Epithelial cell of proximal tubule (primary cell): Measurements from ENCODE around the gene GPR26. TPM values are rescaled to one million over a fixed set of nuclear protein-coding genes. Genes with fewer than 3 reads are reported as not detected.

Experiments
- DNase-seq: peaks from one replicate; pipeline ENCODE4 v3.0.0-alpha.2; 2011; ENCODE audit warnings: low read depth
- H3K4me3 ChIP-seq: 2 replicates; pipeline ENCODE4 v1.5.1; 2011; ENCODE audit warnings: low read depth, mild to moderate bottlenecking, low read length
- total RNA-seq: library from RNA; depleted of rRNA; stranded (reverse); fragments of >200 nt; gene quantifications from 2 replicates; pipeline ENCODE4 v1.2.3, GENCODE V29; 2015
- TF ChIP-seq, protein P1 (sequence below): conservative IDR thresholded peaks from 2 replicates; pipeline ENCODE4 v1.5.1; 2012; ENCODE audit warnings: low read depth, mild to moderate bottlenecking, low read length

GPR26 gene
- total RNA-seq, 1 donor from 2014 or later, result not detected

DNA sequence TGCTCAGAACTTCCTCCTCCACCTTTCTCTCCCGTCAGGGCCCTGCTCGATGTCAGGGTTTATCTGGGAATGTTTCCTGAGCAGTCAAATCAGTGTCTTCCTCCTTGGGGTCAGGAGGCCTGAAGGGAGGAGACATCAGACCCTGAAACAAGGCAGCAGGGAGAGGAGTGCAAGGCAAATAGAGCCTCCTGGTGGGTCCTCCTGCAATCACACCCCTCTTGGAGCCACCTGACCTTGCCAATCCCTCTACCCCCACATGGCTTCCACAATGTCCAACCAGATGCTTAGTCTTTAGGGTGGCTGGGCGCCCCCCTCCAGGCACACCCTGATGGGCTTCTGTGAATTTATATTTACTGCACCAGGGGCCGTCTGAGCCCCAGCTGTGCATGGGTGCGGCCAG, 12.2 kb downstream of the GPR26 start:
- TF ChIP-seq, protein P1, sequence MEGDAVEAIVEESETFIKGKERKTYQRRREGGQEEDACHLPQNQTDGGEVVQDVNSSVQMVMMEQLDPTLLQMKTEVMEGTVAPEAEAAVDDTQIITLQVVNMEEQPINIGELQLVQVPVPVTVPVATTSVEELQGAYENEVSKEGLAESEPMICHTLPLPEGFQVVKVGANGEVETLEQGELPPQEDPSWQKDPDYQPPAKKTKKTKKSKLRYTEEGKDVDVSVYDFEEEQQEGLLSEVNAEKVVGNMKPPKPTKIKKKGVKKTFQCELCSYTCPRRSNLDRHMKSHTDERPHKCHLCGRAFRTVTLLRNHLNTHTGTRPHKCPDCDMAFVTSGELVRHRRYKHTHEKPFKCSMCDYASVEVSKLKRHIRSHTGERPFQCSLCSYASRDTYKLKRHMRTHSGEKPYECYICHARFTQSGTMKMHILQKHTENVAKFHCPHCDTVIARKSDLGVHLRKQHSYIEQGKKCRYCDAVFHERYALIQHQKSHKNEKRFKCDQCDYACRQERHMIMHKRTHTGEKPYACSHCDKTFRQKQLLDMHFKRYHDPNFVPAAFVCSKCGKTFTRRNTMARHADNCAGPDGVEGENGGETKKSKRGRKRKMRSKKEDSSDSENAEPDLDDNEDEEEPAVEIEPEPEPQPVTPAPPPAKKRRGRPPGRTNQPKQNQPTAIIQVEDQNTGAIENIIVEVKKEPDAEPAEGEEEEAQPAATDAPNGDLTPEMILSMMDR, result no peak

DNA sequence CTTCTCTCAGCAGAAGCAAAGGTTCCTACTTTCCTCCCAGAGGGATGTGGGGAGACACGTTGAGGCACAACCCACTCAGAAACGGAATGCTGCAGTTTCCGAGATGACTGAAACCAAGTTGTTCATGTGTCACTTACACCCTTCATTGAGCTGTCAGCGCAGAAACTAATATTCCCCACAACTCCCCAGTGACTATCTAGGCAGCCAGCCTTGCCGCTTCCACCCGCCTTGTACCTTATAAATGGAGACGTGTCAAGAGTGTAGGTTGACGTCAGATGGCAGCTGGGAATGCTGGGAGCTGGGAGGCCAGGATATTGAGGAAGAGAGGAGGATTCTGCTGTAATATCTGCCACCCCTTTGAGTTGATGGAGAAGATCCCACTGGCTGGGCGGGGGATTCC, 15.1 kb downstream of the GPR26 start:
- no peak overlapping the region for H3K4me3 ChIP-seq
- TF ChIP-seq, protein P1, result no peak

More for the DNA sequence above, 12.2 kb downstream of the GPR26 start:
- no peak for DNase-seq
- H3K4me3 ChIP-seq, result no peak overlapping the region

DNA sequence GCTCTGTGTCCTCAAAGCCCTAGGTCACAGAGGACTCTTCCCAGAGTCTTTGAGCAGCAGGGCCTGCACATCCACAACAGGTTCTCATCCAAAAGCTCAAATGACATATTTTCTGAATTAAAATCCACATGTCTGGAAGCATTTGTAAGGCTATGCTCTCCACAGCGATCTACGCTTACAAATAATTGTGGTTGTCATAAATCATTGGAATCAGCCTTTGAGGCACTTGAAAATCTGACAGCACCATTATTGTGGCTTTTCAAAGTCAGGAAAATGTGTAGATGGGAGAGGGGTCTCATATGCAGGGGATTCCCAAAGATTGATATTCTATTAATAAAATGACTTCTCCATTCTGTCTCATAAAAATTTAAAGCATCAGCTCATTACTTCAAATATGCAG, 16.3 kb downstream of the GPR26 start:
- TF ChIP-seq, protein P1, result no peak
- no peak for DNase-seq
- no peak overlapping the region for H3K4me3 ChIP-seq

More for the DNA sequence above, 15.1 kb downstream of the GPR26 start:
- DNase-seq, result no peak

DNA sequence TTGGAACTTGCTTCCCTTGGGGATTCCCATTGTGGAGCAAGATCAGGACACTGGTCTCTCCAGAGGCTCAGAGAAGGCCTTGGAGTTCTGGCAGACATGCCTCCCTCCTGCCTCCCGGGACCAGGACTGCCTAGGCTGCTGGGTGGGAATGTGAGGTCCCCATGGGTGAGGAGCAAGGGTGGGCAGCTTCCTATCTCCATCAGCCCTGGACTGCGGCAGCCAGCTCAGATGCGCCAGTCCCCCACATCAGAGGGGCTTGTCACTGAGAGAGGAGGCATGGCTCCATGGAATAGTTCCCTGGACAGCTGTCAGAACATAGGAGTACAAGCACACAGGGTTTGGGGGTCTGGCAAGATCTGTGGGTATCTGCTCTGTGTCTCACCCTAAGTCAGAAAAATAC, 17.3 kb downstream of the GPR26 start:
- no peak overlapping the region for H3K4me3 ChIP-seq
- no peak for DNase-seq
- TF ChIP-seq, protein P1, result no peak

DNA sequence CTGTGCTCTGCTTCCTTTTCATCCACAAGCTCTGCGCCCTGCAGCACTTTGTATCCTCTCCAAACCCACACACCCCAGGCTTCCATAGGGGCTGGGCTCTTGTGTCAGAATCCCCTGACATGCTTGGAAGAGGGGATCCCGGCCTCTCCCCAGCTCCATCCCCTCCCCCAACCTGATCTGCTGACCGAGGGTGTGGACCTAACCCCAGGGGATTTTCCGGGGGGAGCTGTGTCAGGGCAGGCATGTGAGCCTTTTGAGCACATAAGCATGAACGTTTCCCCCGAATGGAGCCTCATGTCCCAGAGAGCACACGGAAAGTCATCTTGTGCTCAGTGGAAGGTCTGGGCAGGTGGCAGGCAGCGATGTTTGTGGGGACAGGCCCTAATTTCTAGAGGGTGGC, 17.7 kb downstream of the GPR26 start:
- DNase-seq, result no peak
- TF ChIP-seq, protein P1, result no peak
- no peak overlapping the region for H3K4me3 ChIP-seq

DNA sequence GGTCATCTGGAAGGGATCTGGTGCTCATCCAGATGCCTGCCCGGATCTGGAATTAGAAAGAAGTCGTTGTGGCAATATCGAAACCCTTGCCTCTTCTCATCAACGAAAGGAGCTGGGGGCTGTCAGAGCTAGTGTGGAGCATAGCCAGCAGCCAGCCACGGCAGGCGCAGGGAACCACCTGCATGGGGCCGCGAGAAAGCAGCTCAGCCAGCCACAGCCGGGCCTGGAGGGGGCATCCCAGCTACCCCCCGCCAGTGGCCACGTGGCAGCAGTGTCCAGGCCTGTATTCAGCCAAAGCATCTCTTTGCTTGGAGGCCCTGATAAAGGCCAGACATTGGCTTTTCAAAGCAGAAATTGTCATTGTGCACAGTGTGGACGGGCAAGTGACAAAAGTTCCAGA, 19.1 kb downstream of the GPR26 start:
- no peak overlapping the region for H3K4me3 ChIP-seq
- DNase-seq, result no peak
- TF ChIP-seq, protein P1, result no peak

DNA sequence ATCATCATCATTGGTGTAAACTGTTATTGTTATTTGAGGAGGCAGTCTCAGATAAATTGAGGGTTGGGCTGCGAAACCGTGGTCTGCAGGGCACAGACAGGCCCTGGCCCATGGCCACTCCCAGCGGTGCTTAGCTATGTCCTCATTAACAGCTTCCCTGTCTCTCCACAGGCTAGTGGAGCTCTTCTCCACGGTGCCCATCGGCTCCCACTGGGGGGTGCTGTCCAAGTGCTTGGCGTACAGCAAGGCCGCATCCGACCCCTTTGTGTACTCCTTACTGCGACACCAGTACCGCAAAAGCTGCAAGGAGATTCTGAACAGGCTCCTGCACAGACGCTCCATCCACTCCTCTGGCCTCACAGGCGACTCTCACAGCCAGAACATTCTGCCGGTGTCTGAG, 21.6 kb downstream of the GPR26 start:
- DNase-seq, result no peak
- TF ChIP-seq, protein P1, result no peak
- no peak overlapping the region for H3K4me3 ChIP-seq
